Measurements from ENCODE around the gene RSPH6A.
A peak's percentile ranks its signal among the peaks of the same experiment; 100 is the strongest.

RSPH6A gene

GRCh38 chr19:45814851-45815480 lies at the start of gene RSPH6A:
TSS of gene RSPH6A (minus strand) at chr19:45815308. CDS start at chr19:45815176, 132 bp downstream.
- no peak for DNase-seq (ENCODE audit: low spot score)

GRCh38 chr19:45864629-45865082 lies 49.5 kb upstream of the RSPH6A start:
- no peak for DNase-seq (ENCODE audit: low spot score)

- DNase-seq (ENCODE audit: low spot score): peak; percentile 54
Measured at GRCh38 chr19:45863840-45864628, 48.9 kb upstream of the RSPH6A start, which contains the start of gene FOXA3. TSS of gene FOXA3 (plus strand) at chr19:45864326. CDS start at chr19:45864457, 131 bp downstream.

GRCh38 chr19:45863335-45863839 lies 48.3 kb upstream of the RSPH6A start:
- no peak for DNase-seq (ENCODE audit: low spot score)

GRCh38 chr19:45862564-45863334 lies 47.6 kb upstream of the RSPH6A start, which contains the start of gene SYMPK:
TSS of gene SYMPK (minus strand) at chr19:45863147. CDS start at chr19:45854495, 8,652 bp downstream.
- peak; percentile 100 for DNase-seq (ENCODE audit: low spot score)

GRCh38 chr19:45862271-45862563 lies 47.1 kb upstream of the RSPH6A start:
- no peak for DNase-seq (ENCODE audit: low spot score)

- no peak for DNase-seq (ENCODE audit: low spot score)
Measured at GRCh38 chr19:45860359-45861259, 45.5 kb upstream of the RSPH6A start.

GRCh38 chr19:45854167-45854778 lies 39.2 kb upstream of the RSPH6A start:
- no peak for DNase-seq (ENCODE audit: low spot score)

GRCh38 chr19:45852983-45853382 lies 37.9 kb upstream of the RSPH6A start:
- DNase-seq (ENCODE audit: low spot score): no peak

GRCh38 chr19:45852145-45852750 lies 37.1 kb upstream of the RSPH6A start:
- DNase-seq (ENCODE audit: low spot score): no peak

- no peak for DNase-seq (ENCODE audit: low spot score)
Measured at GRCh38 chr19:45848922-45849321, 33.8 kb upstream of the RSPH6A start.

- DNase-seq (ENCODE audit: low spot score): no peak
Measured at GRCh38 chr19:45847663-45848062, 32.6 kb upstream of the RSPH6A start.

- no peak for DNase-seq (ENCODE audit: low spot score)
Measured at GRCh38 chr19:45842198-45842597, 27.1 kb upstream of the RSPH6A start.

GRCh38 chr19:45834970-45835369 lies 19.9 kb upstream of the RSPH6A start:
- DNase-seq (ENCODE audit: low spot score): no peak

GRCh38 chr19:45828945-45829344 lies 13.8 kb upstream of the RSPH6A start:
- DNase-seq (ENCODE audit: low spot score): no peak

GRCh38 chr19:45828523-45828922 lies 13.4 kb upstream of the RSPH6A start:
- DNase-seq (ENCODE audit: low spot score): no peak

GRCh38 chr19:45827459-45828093 lies 12.5 kb upstream of the RSPH6A start:
- DNase-seq (ENCODE audit: low spot score): no peak

- no peak for DNase-seq (ENCODE audit: low spot score)
Measured at GRCh38 chr19:45826934-45827333, 11.8 kb upstream of the RSPH6A start.

GRCh38 chr19:45825917-45826893 lies 11.1 kb upstream of the RSPH6A start:
- DNase-seq (ENCODE audit: low spot score): no peak
